GM21528 (cell line): ENCODE results near the gene DGCR2.

Experiments used
- ATAC-seq: cut with Tn5 transposase; IDR thresholded peaks from one replicate; pipeline ENCODE4 v1.9.1; 2021; ENCODE audit warnings: mild to moderate bottlenecking, moderate library complexity; ENCODE audit not compliant: unreplicated experiment, low FRiP score

DGCR2 gene

GRCh38 chr22:19147195-19147780 is 25.1 kb upstream of the DGCR2 start:
- no peak for ATAC-seq

GRCh38 chr22:19146215-19146968 is 24.2 kb upstream of the DGCR2 start:
- ATAC-seq: no peak

- peak; percentile 9 for ATAC-seq
Measured at GRCh38 chr22:19143967-19144400, 21.8 kb upstream of the DGCR2 start.

GRCh38 chr22:19143212-19143611 is 21.0 kb upstream of the DGCR2 start:
- no peak for ATAC-seq

GRCh38 chr22:19142394-19142793 is 20.2 kb upstream of the DGCR2 start:
- no peak for ATAC-seq

GRCh38 chr22:19139974-19140373 is 17.8 kb upstream of the DGCR2 start:
- ATAC-seq: no peak

- ATAC-seq: no peak
Measured at GRCh38 chr22:19139001-19139356, 16.8 kb upstream of the DGCR2 start.

- no peak for ATAC-seq
Measured at GRCh38 chr22:19138217-19139000, 16.2 kb upstream of the DGCR2 start.

- ATAC-seq: no peak
Measured at GRCh38 chr22:19137384-19138216, 15.4 kb upstream of the DGCR2 start.

- ATAC-seq: no peak
Measured at GRCh38 chr22:19136915-19137314, 14.7 kb upstream of the DGCR2 start.

- no peak for ATAC-seq
Measured at GRCh38 chr22:19134874-19135273, 12.7 kb upstream of the DGCR2 start.

GRCh38 chr22:19134176-19134831 is 12.1 kb upstream of the DGCR2 start:
- no peak for ATAC-seq

- ATAC-seq: no peak
Measured at GRCh38 chr22:19133561-19133960, 11.3 kb upstream of the DGCR2 start.

- no peak for ATAC-seq
Measured at GRCh38 chr22:19132693-19133400, 10.6 kb upstream of the DGCR2 start.

GRCh38 chr22:19132153-19132552 is 9.9 kb upstream of the DGCR2 start:
- ATAC-seq: no peak

GRCh38 chr22:19131685-19132015 is 9.4 kb upstream of the DGCR2 start:
- no peak for ATAC-seq

GRCh38 chr22:19130959-19131684 is 8.9 kb upstream of the DGCR2 start, which contains the start of gene TSSK2:
Gene TSSK2, plus strand, starts transcription at chr22:19131308. Its CDS starts 92 bp downstream, at chr22:19131400.
- ATAC-seq: no peak

- ATAC-seq: no peak
Measured at GRCh38 chr22:19129871-19130270, 7.7 kb upstream of the DGCR2 start.
